OCI-LY3 (cell line): ENCODE measurements around the gene SERTAD1.

ENCODE experiments used
- H2AFZ ChIP-seq: fragments of 200-600, 300-600 bp; shearing (Covaris generic); 2 replicates; pipeline ENCODE4 v1.6.0; 2014; ENCODE audit warnings: antibody characterized with exemption, low read depth, low read length
- H3K27ac ChIP-seq: fragments of 200-600, 300-600 bp; sonication (generic); 2 replicates; pipeline ENCODE4 v1.5.1; 2014; ENCODE audit warnings: mild to moderate bottlenecking, low read length, moderate library complexity, mixed read lengths
- H3K27me3 ChIP-seq: fragments of 200-600, 300-600 bp; sonication (generic); 2 replicates; pipeline ENCODE4 v1.6.1; 2014; ENCODE audit warnings: low read depth, low read length, mixed read lengths
- H3K36me3 ChIP-seq: fragments of 200-600, 300-600 bp; sonication (generic); replicated peaks from 2 replicates; pipeline ENCODE3; 2014; ENCODE audit warnings: low read depth, low read length, mixed read lengths
- H3K4me1 ChIP-seq: fragments of 300-600, 200-600 bp; sonication (generic); 2 replicates; pipeline ENCODE4 v1.6.1; 2014; ENCODE audit warnings: low read length, mixed read lengths
- H3K4me2 ChIP-seq: fragments of 200-600, 300-600 bp; sonication (generic); 2 replicates; pipeline ENCODE4 v1.6.1; 2014; ENCODE audit warnings: low read length, mixed read lengths
- H3K4me3 ChIP-seq: fragments of 300-600, 200-600 bp; sonication (generic); 2 replicates; pipeline ENCODE4 v1.5.1; 2014; ENCODE audit warnings: antibody characterized with exemption, mild to moderate bottlenecking, low read length, moderate library complexity
- H3K79me2 ChIP-seq: fragments of 300-600, 200-600 bp; shearing (Covaris generic); 2 replicates; pipeline ENCODE4 v1.6.1; 2014; ENCODE audit warnings: mild to moderate bottlenecking, low read length, mixed read lengths
- H3K9ac ChIP-seq: fragments of 300-600, 200-600 bp; shearing (Covaris generic); 2 replicates; pipeline ENCODE4 v1.6.0; 2014; ENCODE audit warnings: mild to moderate bottlenecking, low read length, moderate library complexity
- H3K9me3 ChIP-seq: fragments of 200-600, 300-600 bp; shearing (Covaris generic); 2 replicates; pipeline ENCODE4 v1.6.1; 2014; ENCODE audit warnings: low read length, mixed read lengths; ENCODE audit not compliant: insufficient read depth
- H4K20me1 ChIP-seq: fragments of 200-600, 300-600 bp; sonication (generic); 2 replicates; pipeline ENCODE4 v1.6.1; 2016; ENCODE audit warnings: low read length, mixed read lengths; ENCODE audit not compliant: insufficient read depth
- CTCF ChIP-seq: fragments of 200-600, 300-600 bp; sonication (generic); IDR thresholded peaks from 2 replicates; pipeline ENCODE4 v1.5.1; 2014; ENCODE audit warnings: antibody characterized with exemption, low read length, low read depth
- EZH2phosphoT487 ChIP-seq: fragments of 200-600 bp; shearing (Covaris generic); IDR thresholded peaks from 2 replicates; pipeline ENCODE4 v1.6.1; 2018; ENCODE audit warnings: antibody characterized with exemption, mixed run types, low read depth

The SERTAD1 gene

DNA sequence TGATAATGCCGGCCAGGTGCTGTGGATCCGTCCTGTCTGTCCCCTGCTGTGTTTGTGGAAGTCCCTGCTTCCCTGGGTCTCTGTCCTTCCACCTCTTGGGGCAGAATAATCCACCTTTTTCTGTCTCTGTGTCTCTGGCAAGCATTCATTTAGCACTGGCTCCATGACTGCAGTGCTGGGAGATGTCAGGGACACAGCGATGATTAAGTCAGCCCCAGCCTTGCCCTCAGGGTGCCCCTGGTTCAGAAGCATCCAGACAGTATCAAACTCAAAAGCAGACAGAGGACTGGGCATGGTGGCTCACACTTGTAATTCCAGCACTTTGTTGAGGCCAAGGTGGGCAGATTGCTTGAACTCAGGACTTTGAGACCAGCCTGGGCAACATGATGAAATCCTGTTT lies 37.3 kb downstream of the SERTAD1 start:
- H3K27ac ChIP-seq: no peak overlapping the region
- H3K9me3 ChIP-seq: no peaks in the 10 kb centered on the region
- no peaks in the 10 kb centered on the region for H3K36me3 ChIP-seq
- H4K20me1 ChIP-seq: no peaks in the 10 kb centered on the region
- no peak overlapping the region for H3K4me2 ChIP-seq
- no peaks in the 10 kb centered on the region for H3K4me1 ChIP-seq
- no peak overlapping the region for H3K4me3 ChIP-seq
- no peak for TF ChIP-seq CTCF
- TF ChIP-seq EZH2phosphoT487: no peak
- no peak overlapping the region for H2AFZ ChIP-seq
- no peak overlapping the region for H3K9ac ChIP-seq
- peaks cover 15% of the 10 kb centered on the region; the same call in 1 of the 2 replicates for H3K27me3 ChIP-seq
- H3K79me2 ChIP-seq: no peaks in the 10 kb centered on the region

DNA sequence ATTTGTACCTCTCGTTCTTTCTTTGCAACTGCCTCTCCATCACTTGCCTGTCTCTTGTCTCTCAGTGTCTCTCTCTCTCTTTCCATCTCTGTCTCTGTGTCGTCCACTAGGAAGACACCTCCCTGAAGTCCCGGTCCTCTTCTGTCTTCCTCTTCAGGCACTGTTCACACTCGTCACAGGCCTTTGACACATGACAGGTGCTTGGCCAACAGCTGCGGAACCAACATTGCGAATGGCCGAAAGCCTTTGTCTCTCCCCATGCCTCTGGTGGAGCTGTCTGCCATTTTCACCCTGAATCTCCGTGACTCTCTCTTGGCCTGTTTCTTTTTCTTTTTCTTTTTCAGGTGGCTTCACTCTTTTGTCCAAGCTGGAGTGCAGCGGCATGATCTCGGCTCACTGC lies 38.6 kb downstream of the SERTAD1 start:
- Histone ChIP-seq H3K27me3 (peaks cover 17% of the 10 kb centered on the region), H3K79me2 (no peaks in the 10 kb centered on the region), H3K27ac (no peak overlapping the region), H3K36me3 (no peaks in the 10 kb centered on the region), H3K4me1 (no peaks in the 10 kb centered on the region), H4K20me1 (no peaks in the 10 kb centered on the region), H3K9ac (no peak overlapping the region), H3K4me2 (no peak overlapping the region), H3K9me3 (no peaks in the 10 kb centered on the region), H3K4me3 (no peak overlapping the region), H2AFZ (no peak overlapping the region)
- TF ChIP-seq CTCF: no peak
- TF ChIP-seq EZH2phosphoT487: no peak

DNA sequence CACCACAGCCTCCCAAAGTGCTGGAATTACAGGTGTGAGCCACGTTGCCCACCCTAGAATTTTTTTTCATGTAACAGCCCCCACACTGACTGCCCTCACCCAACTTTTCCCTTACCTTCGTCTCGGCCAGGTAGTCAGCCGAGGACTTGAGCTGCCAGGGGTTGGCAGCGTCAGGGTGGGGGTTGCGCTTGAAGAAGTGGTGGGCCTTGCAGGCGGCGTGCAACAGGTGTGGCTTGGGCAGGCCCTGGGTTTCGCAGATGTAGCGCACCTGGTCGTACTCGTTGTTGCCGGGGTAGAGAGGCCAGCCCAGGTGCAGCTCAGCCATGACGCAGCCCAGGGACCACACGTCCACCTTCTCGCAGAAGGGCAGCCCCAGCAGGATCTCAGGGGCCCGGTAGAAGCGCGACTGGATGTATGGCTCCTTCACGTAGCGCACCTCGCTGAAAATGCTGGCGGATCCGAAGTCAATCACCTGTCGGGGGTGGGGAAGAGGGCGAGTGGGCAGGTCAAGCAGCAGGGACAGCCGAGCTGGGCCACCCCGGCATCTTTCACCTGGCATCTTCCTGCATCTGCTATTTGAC lies 42.0 kb downstream of the SERTAD1 start:
- H3K27ac ChIP-seq: no peak overlapping the region
- H3K4me1 ChIP-seq: no peaks in the 10 kb centered on the region
- no peak overlapping the region for H3K9ac ChIP-seq
- no peak overlapping the region for H3K4me2 ChIP-seq
- no peak overlapping the region for H3K4me3 ChIP-seq
- H3K9me3 ChIP-seq: no peaks in the 10 kb centered on the region
- no peak for TF ChIP-seq CTCF
- no peak for TF ChIP-seq EZH2phosphoT487
- no peaks in the 10 kb centered on the region for H4K20me1 ChIP-seq
- H2AFZ ChIP-seq: no peak overlapping the region
- no peaks in the 10 kb centered on the region for H3K36me3 ChIP-seq
- peaks cover 16% of the 10 kb centered on the region for H3K27me3 ChIP-seq
- no peaks in the 10 kb centered on the region for H3K79me2 ChIP-seq

- no peak overlapping the region for H2AFZ ChIP-seq
- peaks cover 8% of the 10 kb centered on the region for H3K27me3 ChIP-seq
Measured at GRCh38 chr19:40381321-40381720, 44.5 kb downstream of the SERTAD1 start.

More at GRCh38 chr19:40381321-40381720, 44.5 kb downstream of the SERTAD1 start:
- no peaks in the 10 kb centered on the region for H4K20me1 ChIP-seq
- H3K79me2 ChIP-seq: no peaks in the 10 kb centered on the region
- TF ChIP-seq CTCF (no peak), EZH2phosphoT487 (no peak)
- no peak overlapping the region for H3K4me3 ChIP-seq
- no peaks in the 10 kb centered on the region for H3K9me3 ChIP-seq
- no peak overlapping the region for H3K27ac ChIP-seq
- H3K36me3 ChIP-seq: no peaks in the 10 kb centered on the region
- no peaks in the 10 kb centered on the region for H3K4me1 ChIP-seq
- no peak overlapping the region for H3K9ac ChIP-seq
- no peak overlapping the region for H3K4me2 ChIP-seq
